HCT116 (cell line): Measurements from ENCODE around the gene TBXT. TPM values are rescaled to one million over a fixed set of nuclear protein-coding genes. Genes with fewer than 3 reads are reported as not detected.

Experiments
- ATAC-seq: fragments of 200-7000 bp; cut with Tn5 transposase; 2 replicates; pipeline ENCODE4 v1.9.1; 2020; ENCODE audit warnings: mild to moderate bottlenecking, moderate library complexity
- BruUV-seq: library from RNA; stranded (reverse); fragments of 400-500 nt; replicated peaks from 2 replicates; lab custom pipeline; 2021; lab: Mats Ljungman, UMichigan
- CTCF ChIA-PET: fragments of 300-600 bp; sonication (Branson Sonifier 250); formaldehyde crosslinking; loops from one replicate; lab custom pipeline; 2021; ENCODE audit warnings: antibody characterized with exemption; lab: Charles Lee
- POLR2A ChIA-PET: fragments of 300-600, 350-600 bp; sonication (Branson Sonifier 250); formaldehyde crosslinking; loops from one replicate; lab custom pipeline; 2021; ENCODE audit warnings: antibody characterized with exemption; lab: Charles Lee
- RAD21 ChIA-PET, 2 experiments: fragments of 300-600 bp; sonication (Branson Sonifier 250); formaldehyde crosslinking; loops; one replicate each; lab custom pipeline; 2023; ENCODE audit warnings: low total read pairs in 2 of 2; ENCODE audit not compliant: uncharacterized antibody in 2 of 2, unreplicated experiment in 2 of 2, low non-redundant PET in 1 of 2; lab: Charles Lee
- DNase-seq: peaks from one replicate; pipeline ENCODE4 v3.0.0-alpha.2; 2010; ENCODE audit warnings: low read depth, low spot score
- H2AFZ ChIP-seq: fragments of 200-600 bp; shearing (Covaris generic), sonication (generic); 2 replicates; pipeline ENCODE4 v1.6.1; 2017; ENCODE audit warnings: low read depth, mixed run types, mixed read lengths, antibody characterized with exemption, low read length; ENCODE audit not compliant: poor library complexity, severe bottlenecking
- H3K27ac ChIP-seq: 2 replicates; pipeline ENCODE4 v1.5.1; 2012; ENCODE audit warnings: low read depth, low read length
- H3K27me3 ChIP-seq: fragments of 200-600 bp; sonication (generic); 2 replicates; pipeline ENCODE4 v1.6.1; 2016; ENCODE audit warnings: mixed run types, low read length, mixed read lengths; ENCODE audit not compliant: insufficient read depth
- H3K36me3 ChIP-seq, 2 experiments: fragments of 200-500 bp in 1 of 2; fragments of 200-600 bp in 1 of 2; sonication (Bioruptor generic) in 1 of 2; sonication (generic) in 1 of 2; 2 replicates each; pipeline versions ENCODE4 v1.5.1 to v1.6.1; 2014 to 2016; ENCODE audit warnings: low read length in 2 of 2, inconsistent platforms in 1 of 2, mixed read lengths in 1 of 2, mixed run types in 1 of 2; ENCODE audit not compliant: insufficient read depth in 2 of 2, control insufficient read depth in 1 of 2
- H3K4me1 ChIP-seq, 2 experiments: fragments of 200-600 bp in 1 of 2; sonication (generic) in 1 of 2; 2 replicates each; pipeline versions ENCODE4 v1.5.1 to v1.6.1; 2012 to 2017; ENCODE audit warnings: low read length in 2 of 2, inconsistent platforms in 1 of 2, mild to moderate bottlenecking in 1 of 2, mixed read lengths in 1 of 2, mixed run types in 1 of 2, moderate library complexity in 1 of 2; ENCODE audit not compliant: insufficient read depth in 2 of 2, control insufficient read depth in 1 of 2
- H3K4me2 ChIP-seq: fragments of 200-600 bp; sonication (generic); 2 replicates; pipeline ENCODE4 v1.6.1; 2017; ENCODE audit warnings: mixed run types, low read length, mixed read lengths
- H3K4me3 ChIP-seq, 2 experiments: fragments of 200-600 bp in 1 of 2; sonication (generic) in 1 of 2; replicated peaks in 1 of 2; 2 replicates each; pipeline ENCODE4 v1.5.1; 2011 to 2016; ENCODE audit warnings: low read length in 2 of 2, control low read depth in 1 of 2, low read depth in 1 of 2, mild to moderate bottlenecking in 1 of 2, mixed read lengths in 1 of 2, mixed run types in 1 of 2
- H3K79me2 ChIP-seq: fragments of 200-600 bp; sonication (generic); 2 replicates; pipeline ENCODE4 v1.6.1; 2017; ENCODE audit warnings: mild to moderate bottlenecking, mixed run types, low read length, moderate library complexity, mixed read lengths; ENCODE audit not compliant: insufficient read depth
- H3K9ac ChIP-seq: fragments of 200-600 bp; sonication (generic); 2 replicates; pipeline ENCODE4 v1.6.1; 2016; ENCODE audit warnings: low read length, mixed read lengths
- H3K9me2 ChIP-seq: fragments of 200-600 bp; sonication (generic), shearing (Covaris generic); 2 replicates; pipeline ENCODE4 v1.6.1; 2017; ENCODE audit warnings: mixed run types, mild to moderate bottlenecking, moderate library complexity; ENCODE audit not compliant: insufficient read depth
- H3K9me3 ChIP-seq, 2 experiments: fragments of 200-500 bp in 1 of 2; fragments of 200-600 bp in 1 of 2; sonication (Bioruptor generic) in 1 of 2; sonication (generic) in 1 of 2; 2 replicates each; pipeline ENCODE4 v1.6.1; 2014 to 2017; ENCODE audit warnings: low read length in 2 of 2, mixed read lengths in 2 of 2, inconsistent platforms in 1 of 2, low read depth in 1 of 2, mild to moderate bottlenecking in 1 of 2, mixed run types in 1 of 2, moderate library complexity in 1 of 2; ENCODE audit not compliant: control insufficient read depth in 1 of 2, insufficient read depth in 1 of 2
- H4K20me1 ChIP-seq: fragments of 200-600 bp; sonication (generic), shearing (Covaris generic); 2 replicates; pipeline ENCODE4 v1.6.1; 2017; ENCODE audit warnings: mixed run types, mild to moderate bottlenecking, moderate library complexity; ENCODE audit not compliant: insufficient read depth
- CTCF ChIP-seq, 3 experiments: fragments of 200-600 bp in 1 of 3; sonication (generic) in 1 of 3; IDR thresholded peaks in 2 of 3; conservative IDR thresholded peaks in 1 of 3; 2 replicates each; pipeline ENCODE4 v1.5.1; 2012 to 2017; ENCODE audit warnings: low read depth in 2 of 3, low read length in 2 of 3, antibody characterized with exemption in 1 of 3, borderline replicate concordance in 1 of 3, control low read depth in 1 of 3, mild to moderate bottlenecking in 1 of 3, mixed read lengths in 1 of 3, mixed run types in 1 of 3, moderate library complexity in 1 of 3; ENCODE audit not compliant: insufficient read depth in 1 of 3
- EGR1 ChIP-seq: IDR thresholded peaks from 2 replicates; pipeline ENCODE4 v1.6.1; 2012; ENCODE audit warnings: low read depth
- ELF1 ChIP-seq: IDR thresholded peaks from 2 replicates; pipeline ENCODE4 v1.6.1; 2012; ENCODE audit warnings: low read depth, borderline replicate concordance
- EZH2 ChIP-seq: fragments of 200-600 bp; sonication (generic); IDR thresholded peaks from 2 replicates; pipeline ENCODE4 v1.6.1; 2017; ENCODE audit warnings: antibody characterized with exemption, mixed run types
- EZH2phosphoT487 ChIP-seq: fragments of 200-600 bp; IDR thresholded peaks from 2 replicates; pipeline ENCODE4 v1.6.1; 2018; ENCODE audit warnings: antibody characterized with exemption, borderline replicate concordance
- POLR2A ChIP-seq: IDR thresholded peaks from 2 replicates; pipeline ENCODE4 v1.7.0; 2011; ENCODE audit warnings: borderline replicate concordance; ENCODE audit not compliant: insufficient read depth, insufficient read length; ENCODE audit errors: extremely low read depth
- POLR2AphosphoS5 ChIP-seq: IDR thresholded peaks from 2 replicates; pipeline ENCODE4 v1.6.1; 2011; ENCODE audit warnings: mild to moderate bottlenecking, low read depth, low read length, moderate library complexity
- RAD21 ChIP-seq: IDR thresholded peaks from 2 replicates; pipeline ENCODE4 v1.6.1; 2012; ENCODE audit warnings: low read depth, mild to moderate bottlenecking
- REST ChIP-seq: IDR thresholded peaks from 2 replicates; pipeline ENCODE4 v1.6.1; 2012; ENCODE audit warnings: low read depth
- SIN3A ChIP-seq: IDR thresholded peaks from 2 replicates; pipeline ENCODE4 v1.6.1; 2012; ENCODE audit warnings: low read depth
- SP1 ChIP-seq: IDR thresholded peaks from 2 replicates; pipeline ENCODE4 v1.6.1; 2012; ENCODE audit warnings: low read depth
- SRF ChIP-seq: IDR thresholded peaks from 2 replicates; pipeline ENCODE4 v1.6.1; 2012; ENCODE audit warnings: low read depth
- TCF7L2 ChIP-seq: IDR thresholded peaks from 2 replicates; pipeline ENCODE4 v1.7.0; 2011; ENCODE audit warnings: borderline replicate concordance, inconsistent platforms; ENCODE audit not compliant: insufficient read depth, insufficient read length; ENCODE audit errors: extremely low read depth
- ZNF274 ChIP-seq: fragments of 200-500 bp; sonication (Bioruptor generic); IDR thresholded peaks from 2 replicates; pipeline ENCODE4 v1.6.1; 2014; ENCODE audit warnings: mild to moderate bottlenecking, low read depth, low read length, inconsistent platforms
- intact Hi-C: fragments of 100-400 bp; cut with micrococcal nuclease; formaldehyde crosslinking; loops from 2 replicates; pipeline ENCODE4 v1.10.0; 2022
- total RNA-seq: library from RNA; stranded (reverse); gene quantifications from one replicate; pipeline ENCODE4 v1.2.1, GENCODE V29; 2021; ENCODE audit not compliant: unreplicated experiment
- TF ChIP-seq, protein P1 (sequence below): IDR thresholded peaks from 2 replicates; pipeline ENCODE4 v1.6.1; 2011; ENCODE audit warnings: mild to moderate bottlenecking, low read length, moderate library complexity; ENCODE audit not compliant: insufficient replicate concordance; ENCODE audit errors: extremely low read depth

The TBXT gene
- total RNA-seq, 1 experiment from 2014 or later: not detected

DNA sequence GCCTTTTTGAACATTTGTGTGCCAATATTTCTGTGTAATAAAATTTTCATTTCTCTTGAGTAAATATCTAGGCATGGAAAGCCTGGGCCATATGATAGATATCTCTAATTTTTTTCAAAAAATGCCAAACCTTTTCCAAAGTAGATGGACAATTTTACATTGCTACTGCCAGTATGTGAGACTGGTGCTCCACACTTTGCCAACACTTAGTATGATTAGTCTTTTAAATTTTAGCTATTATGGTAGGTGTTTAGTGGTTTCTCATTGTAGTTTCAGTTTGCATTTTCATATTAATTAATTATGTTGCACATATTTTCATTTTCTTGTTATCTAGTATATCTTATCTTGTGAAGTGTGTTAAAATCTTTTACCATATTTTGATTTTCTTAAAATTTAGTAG, 52.0 kb downstream of the TBXT start:
- no peak overlapping the region for H3K27ac ChIP-seq
- no peak overlapping the region for H3K9ac ChIP-seq
- H3K9me2 ChIP-seq: no peaks in the 10 kb centered on the region
- intact Hi-C loops: no loop called here
- no peaks in the 10 kb centered on the region for H3K79me2 ChIP-seq
- TF ChIP-seq SP1: no peak
- TF ChIP-seq ELF1: no peak
- TF ChIP-seq POLR2A: no peak
- TF ChIP-seq SIN3A: no peak
- TF ChIP-seq TCF7L2: no peak
- TF ChIP-seq REST: no peak
- TF ChIP-seq EGR1: no peak
- TF ChIP-seq POLR2AphosphoS5: no peak
- no peak for TF ChIP-seq ZNF274
- no peak for TF ChIP-seq SRF
- TF ChIP-seq, protein P1, sequence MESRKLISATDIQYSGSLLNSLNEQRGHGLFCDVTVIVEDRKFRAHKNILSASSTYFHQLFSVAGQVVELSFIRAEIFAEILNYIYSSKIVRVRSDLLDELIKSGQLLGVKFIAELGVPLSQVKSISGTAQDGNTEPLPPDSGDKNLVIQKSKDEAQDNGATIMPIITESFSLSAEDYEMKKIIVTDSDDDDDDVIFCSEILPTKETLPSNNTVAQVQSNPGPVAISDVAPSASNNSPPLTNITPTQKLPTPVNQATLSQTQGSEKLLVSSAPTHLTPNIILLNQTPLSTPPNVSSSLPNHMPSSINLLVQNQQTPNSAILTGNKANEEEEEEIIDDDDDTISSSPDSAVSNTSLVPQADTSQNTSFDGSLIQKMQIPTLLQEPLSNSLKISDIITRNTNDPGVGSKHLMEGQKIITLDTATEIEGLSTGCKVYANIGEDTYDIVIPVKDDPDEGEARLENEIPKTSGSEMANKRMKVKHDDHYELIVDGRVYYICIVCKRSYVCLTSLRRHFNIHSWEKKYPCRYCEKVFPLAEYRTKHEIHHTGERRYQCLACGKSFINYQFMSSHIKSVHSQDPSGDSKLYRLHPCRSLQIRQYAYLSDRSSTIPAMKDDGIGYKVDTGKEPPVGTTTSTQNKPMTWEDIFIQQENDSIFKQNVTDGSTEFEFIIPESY: no peak
- no peak for TF ChIP-seq RAD21
- TF ChIP-seq EZH2: no peak
- no peak for TF ChIP-seq CTCF (IDR thresholded peaks at IDR 0.05 in 2 of 3, conservative IDR thresholded peaks at IDR 0.05 in 1 of 3; ENCODE audit: borderline replicate concordance in 1 of 3, insufficient read depth in 1 of 3, low read depth in 2 of 3, low read length in 2 of 3)
- no peak for TF ChIP-seq EZH2phosphoT487
- TF ChIP-seq, all 23 proteins: peak for 0
- no peak for DNase-seq
- BruUV-seq: no TSS peak
- no peak overlapping the region for H3K4me3 ChIP-seq
- peaks cover 0 to 4% of the 10 kb centered on the region in 2 experiments; a peak in 1 of 4 replicates for H3K4me1 ChIP-seq
- ChIA-PET CTCF (no interaction called here), POLR2A (no interaction called here), RAD21 (no interaction called here)
- H2AFZ ChIP-seq: no peak overlapping the region
- H3K4me2 ChIP-seq: no peak overlapping the region
- no peaks in the 10 kb centered on the region for H4K20me1 ChIP-seq
- no peaks in the 10 kb centered on the region for H3K36me3 ChIP-seq
- no peaks in the 10 kb centered on the region for H3K27me3 ChIP-seq
- no peak for ATAC-seq
- no peaks in the 10 kb centered on the region for H3K9me3 ChIP-seq
